ENCODE results near the gene OSCP1. TPM values are rescaled to one million over a fixed set of nuclear protein-coding genes. Genes with fewer than 3 reads are reported as not detected.

Gene OSCP1
- total RNA-seq, 2 donors from 2014 or later: 11.5 to 16.9 TPM

Other genes starting within 250 kb of the OSCP1 start
- gene THRAP3, start 226.0 kb downstream of the OSCP1 start, total RNA-seq: 100 to 1,000 TPM in 1 of 2 donors, 10 to 100 TPM in 1; 49.3 to 111 TPM
- gene SH3D21, start 144.1 kb downstream of the OSCP1 start, total RNA-seq: 1 to 10 TPM; 3.9 to 5.6 TPM
- 100 to 1,000 TPM; 107 to 189 TPM for gene EVA1B, start 126.8 kb downstream of the OSCP1 start, total RNA-seq
- 10 to 100 TPM; 60.3 to 61.5 TPM for gene STK40, start 64.5 kb downstream of the OSCP1 start, total RNA-seq
- gene LSM10, start 52.5 kb downstream of the OSCP1 start, total RNA-seq: 10 to 100 TPM; 14.4 to 34.4 TPM
- gene MRPS15, start 13.9 kb upstream of the OSCP1 start, total RNA-seq: 10 to 100 TPM; 27.4 to 42.9 TPM
- 10 to 100 TPM; 28.6 to 43.7 TPM for gene CSF3R, start 32.5 kb upstream of the OSCP1 start, total RNA-seq

Measured in thoracic aorta (tissue), 2 donors.